ENCODE results near the gene TIMM17B. TPM values are rescaled to one million over a fixed set of nuclear protein-coding genes. Genes with fewer than 3 reads are reported as not detected.

Gene TIMM17B
- total RNA-seq, 2 experiments from 2014 or later: 55.2 to 60.6 TPM

Other genes with a start within 250 kb of the TIMM17B start
- 100 to 1,000 TPM; 156 to 157 TPM for gene WAS, start 214.0 kb downstream of the TIMM17B start, total RNA-seq
- gene SUV39H1, start 201.0 kb downstream of the TIMM17B start, total RNA-seq: 10 to 100 TPM; 30.3 to 33.2 TPM
- not detected for gene GLOD5, start 136.0 kb downstream of the TIMM17B start, total RNA-seq
- gene GATA1, start 111.2 kb downstream of the TIMM17B start, total RNA-seq: not detected
- gene HDAC6, start 95.7 kb downstream of the TIMM17B start, total RNA-seq: 10 to 100 TPM; 89.0 to 90.3 TPM
- gene ERAS, start 71.3 kb downstream of the TIMM17B start, total RNA-seq: not detected
- 1 to 10 TPM; 1.4 to 1.6 TPM for gene PCSK1N, start 62.2 kb downstream of the TIMM17B start, total RNA-seq
- gene PQBP1, start 162 bp upstream of the TIMM17B start, total RNA-seq: 10 to 100 TPM; 78.5 to 79.6 TPM
- 10 to 100 TPM; 17.9 to 18.3 TPM for gene SLC35A2, start 13.9 kb upstream of the TIMM17B start, total RNA-seq
- 100 to 1,000 TPM; 354 to 359 TPM for gene PIM2, start 21.3 kb upstream of the TIMM17B start, total RNA-seq
- 10 to 100 TPM; 63.2 to 63.7 TPM for gene OTUD5, start 59.8 kb upstream of the TIMM17B start, total RNA-seq
- gene KCND1, start 74.1 kb upstream of the TIMM17B start, total RNA-seq: 1 to 10 TPM; 4.9 TPM
- gene GRIPAP1, start 104.5 kb upstream of the TIMM17B start, total RNA-seq: 100 to 1,000 TPM; 104 to 116 TPM
- gene TFE3, start 145.6 kb upstream of the TIMM17B start, total RNA-seq: 10 to 100 TPM; 32.2 to 32.7 TPM
- gene CCDC120, start 161.2 kb upstream of the TIMM17B start, total RNA-seq: 1 to 10 TPM; 5.8 to 6.5 TPM
- gene PRAF2, start 176.2 kb upstream of the TIMM17B start, total RNA-seq: 10 to 100 TPM; 21.1 to 23.9 TPM
- 10 to 100 TPM; 51.1 to 58.7 TPM for gene WDR45, start 182.1 kb upstream of the TIMM17B start, total RNA-seq
- 10 to 100 TPM; 41.9 to 43.6 TPM for gene GPKOW, start 226.0 kb upstream of the TIMM17B start, total RNA-seq

Measured in activated CD4-positive, alpha-beta memory T cell treated with anti-CD3 and anti-CD28 coated beads, Interleukin-2, amount 10 ng/mL, durations not matched to agents 7 days and 5 days (primary cell).